Upper lobe of left lung (tissue), 4 donors: Measurements from ENCODE around the gene IFT27.

Experiments
- CTCF ChIP-seq, 6 experiments: fragments of 450-650 bp in 4 of 6; fragments of 200-600 bp in 2 of 6; sonication (generic) in 2 of 6; IDR thresholded peaks; one replicate each; pipeline ENCODE4 v1.5.1; 2016 to 2019; ENCODE audit warnings: antibody characterized with exemption in 6 of 6
- POLR2AphosphoS5 ChIP-seq, 2 donors: sonication (generic); formaldehyde crosslinking; IDR thresholded peaks; one replicate each; pipeline ENCODE4 v1.5.1; 2017; ENCODE audit warnings: antibody characterized with exemption in 2 of 2

DNA sequence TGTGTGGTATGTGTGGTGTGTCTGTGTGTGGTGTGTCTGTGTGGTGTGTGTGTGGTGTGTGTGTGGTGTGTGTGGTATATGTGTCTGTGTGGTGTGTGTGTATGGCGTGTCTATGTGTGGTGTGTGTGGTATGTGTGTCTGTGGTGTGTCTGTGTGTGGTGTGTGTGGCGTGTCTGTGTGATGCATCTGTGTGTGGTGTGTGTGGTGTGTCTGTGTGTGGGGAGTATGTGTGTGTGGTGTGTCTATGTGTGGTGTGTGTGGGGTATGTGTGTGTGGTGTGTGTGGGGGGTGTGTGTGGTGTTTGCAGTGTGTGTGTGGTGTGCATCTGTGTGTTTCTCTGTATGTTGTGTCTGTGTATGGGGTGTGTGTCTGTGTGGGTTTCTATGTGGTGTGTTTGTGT, 48.7 kb upstream of the IFT27 start:
- TF ChIP-seq POLR2AphosphoS5 (IDR thresholded peaks at IDR 0.05) (no peak), CTCF (IDR thresholded peaks at IDR 0.05) (no peak)
